Vagina (tissue), 2 donors: ENCODE data around the gene ZEB2.

ENCODE experiments used
- POLR2A ChIP-seq, 2 donors: fragments of 450-650 bp; IDR thresholded peaks; one replicate each; pipeline ENCODE4 v1.6.1; 2017; ENCODE audit warnings: antibody characterized with exemption in 2 of 2, mild to moderate bottlenecking in 2 of 2, moderate library complexity in 2 of 2
- POLR2AphosphoS5 ChIP-seq, 2 donors: sonication (generic); formaldehyde crosslinking; IDR thresholded peaks; one replicate each; pipeline ENCODE4 v1.9.0; 2017; ENCODE audit warnings: antibody characterized with exemption in 2 of 2, mild to moderate bottlenecking in 2 of 2, low read depth in 1 of 2; ENCODE audit not compliant: insufficient read depth in 1 of 2
- TF ChIP-seq, protein P1 (sequence below), 3 experiments: fragments of 450-650 bp in 2 of 3; fragments of 200-600 bp in 1 of 3; sonication (generic) in 1 of 3; IDR thresholded peaks; one replicate each; pipeline ENCODE4 v1.5.1; 2017 to 2019; ENCODE audit warnings: antibody characterized with exemption in 3 of 3, mild to moderate bottlenecking in 2 of 3, moderate library complexity in 2 of 3

DNA sequence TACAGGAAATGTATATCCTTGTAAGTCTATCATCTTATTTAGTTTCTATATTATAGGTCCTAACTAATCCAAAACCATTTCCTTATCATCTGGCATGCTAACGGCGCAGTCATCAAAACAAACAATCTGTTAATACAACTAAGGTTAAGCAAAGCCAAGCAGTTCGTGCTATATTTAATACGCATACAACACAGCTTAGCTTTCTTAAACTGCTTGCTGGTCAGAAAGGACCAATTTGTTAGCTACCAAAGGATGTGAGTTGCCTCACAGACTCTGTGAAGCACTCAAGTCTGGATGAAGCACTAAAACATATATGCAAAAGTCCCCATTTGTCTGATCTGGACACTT, 67.0 kb downstream of the ZEB2 start:
- TF ChIP-seq, protein P1, sequence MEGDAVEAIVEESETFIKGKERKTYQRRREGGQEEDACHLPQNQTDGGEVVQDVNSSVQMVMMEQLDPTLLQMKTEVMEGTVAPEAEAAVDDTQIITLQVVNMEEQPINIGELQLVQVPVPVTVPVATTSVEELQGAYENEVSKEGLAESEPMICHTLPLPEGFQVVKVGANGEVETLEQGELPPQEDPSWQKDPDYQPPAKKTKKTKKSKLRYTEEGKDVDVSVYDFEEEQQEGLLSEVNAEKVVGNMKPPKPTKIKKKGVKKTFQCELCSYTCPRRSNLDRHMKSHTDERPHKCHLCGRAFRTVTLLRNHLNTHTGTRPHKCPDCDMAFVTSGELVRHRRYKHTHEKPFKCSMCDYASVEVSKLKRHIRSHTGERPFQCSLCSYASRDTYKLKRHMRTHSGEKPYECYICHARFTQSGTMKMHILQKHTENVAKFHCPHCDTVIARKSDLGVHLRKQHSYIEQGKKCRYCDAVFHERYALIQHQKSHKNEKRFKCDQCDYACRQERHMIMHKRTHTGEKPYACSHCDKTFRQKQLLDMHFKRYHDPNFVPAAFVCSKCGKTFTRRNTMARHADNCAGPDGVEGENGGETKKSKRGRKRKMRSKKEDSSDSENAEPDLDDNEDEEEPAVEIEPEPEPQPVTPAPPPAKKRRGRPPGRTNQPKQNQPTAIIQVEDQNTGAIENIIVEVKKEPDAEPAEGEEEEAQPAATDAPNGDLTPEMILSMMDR (IDR thresholded peaks at IDR 0.05): no peak
- TF ChIP-seq POLR2A (IDR thresholded peaks at IDR 0.05) (no peak), POLR2AphosphoS5 (IDR thresholded peaks at IDR 0.05; ENCODE audit: insufficient read depth in 1 of 2, low read depth in 1 of 2) (no peak)
